Lower leg skin (tissue), 4 donors: ENCODE results near the gene TBC1D7. TPM values are rescaled to one million over a fixed set of nuclear protein-coding genes. Genes with fewer than 3 reads are reported as not detected.

Source experiments
- DNase-seq, 2 donors: peaks; one replicate each; pipeline ENCODE4 v3.0.0-alpha.2; 2019; ENCODE audit warnings: low spot score in 2 of 2
- H3K4me3 ChIP-seq: fragments of 200-600 bp; sonication (generic); 2 replicates; pipeline ENCODE4 v1.5.1; 2017; ENCODE audit warnings: mild to moderate bottlenecking, low read depth; ENCODE audit not compliant: poor library complexity, severe bottlenecking
- CTCF ChIP-seq, 3 donors: fragments of 450-650 bp; IDR thresholded peaks; one replicate each; pipeline ENCODE4 v1.5.1; 2016; ENCODE audit warnings: antibody characterized with exemption in 3 of 3, mild to moderate bottlenecking in 3 of 3, moderate library complexity in 2 of 3
- POLR2A ChIP-seq, 2 donors: fragments of 450-650 bp; IDR thresholded peaks; one replicate each; pipeline ENCODE4 v1.6.1; 2016 to 2017; ENCODE audit warnings: antibody characterized with exemption in 2 of 2, mild to moderate bottlenecking in 1 of 2, moderate library complexity in 1 of 2
- WGBS, 2 donors: methylation state at CpG; one replicate each; pipeline ENCODE4 v1.1.5; 2018; 5-methylcytosine and 5-hydroxymethylcytosine counted together
- intact Hi-C: fragments of 100-400 bp; cut with DNase I; formaldehyde crosslinking; loops from one replicate; pipeline ENCODE4 v1.15.0; 2023; ENCODE audit warnings: low total_unique reads
- total RNA-seq, 4 donors: library from RNA; depleted of rRNA; stranded (reverse); fragments of >200 nt; gene quantifications; one replicate each; pipeline ENCODE4 v1.1.0, GENCODE V29; 2016

The TBC1D7 gene
- total RNA-seq, 4 donors from 2014 or later: 8.2 to 15.7 (median 14.3) TPM

- intact Hi-C loops: no loop called here
- no peak for TF ChIP-seq CTCF (IDR thresholded peaks at IDR 0.05)
- TF ChIP-seq POLR2A (IDR thresholded peaks at IDR 0.05): no peak
- no peak overlapping the region for H3K4me3 ChIP-seq
- DNase-seq: peak in 1 of 2 donors; percentile 43
- 82% methylated on average over 2 of the region's 2 CpGs for WGBS, 2 donors
Measured at GRCh38 chr6:13267142-13267651, 61.1 kb downstream of the TBC1D7 start.

- no peak overlapping the region for H3K4me3 ChIP-seq
- intact Hi-C loops: no loop called here
- TF ChIP-seq POLR2A (IDR thresholded peaks at IDR 0.05): no peak
- WGBS, 2 donors: 90 to 91% methylated on average over 6 of the region's 6 CpGs
- peak in 1 of 2 donors; percentile 20 for DNase-seq
Measured at GRCh38 chr6:13263669-13264068, 64.7 kb downstream of the TBC1D7 start.

GRCh38 chr6:13262302-13263230 is 65.8 kb downstream of the TBC1D7 start:
- H3K4me3 ChIP-seq: no peak overlapping the region
- 42 to 52% methylated on average over 1 of the region's 1 CpG for WGBS, 2 donors
- TF ChIP-seq CTCF (IDR thresholded peaks at IDR 0.05) (no peak), POLR2A (IDR thresholded peaks at IDR 0.05) (no peak)
- intact Hi-C loops: no loop called here
- peak in 1 of 2 donors; percentile 2 for DNase-seq

DNA sequence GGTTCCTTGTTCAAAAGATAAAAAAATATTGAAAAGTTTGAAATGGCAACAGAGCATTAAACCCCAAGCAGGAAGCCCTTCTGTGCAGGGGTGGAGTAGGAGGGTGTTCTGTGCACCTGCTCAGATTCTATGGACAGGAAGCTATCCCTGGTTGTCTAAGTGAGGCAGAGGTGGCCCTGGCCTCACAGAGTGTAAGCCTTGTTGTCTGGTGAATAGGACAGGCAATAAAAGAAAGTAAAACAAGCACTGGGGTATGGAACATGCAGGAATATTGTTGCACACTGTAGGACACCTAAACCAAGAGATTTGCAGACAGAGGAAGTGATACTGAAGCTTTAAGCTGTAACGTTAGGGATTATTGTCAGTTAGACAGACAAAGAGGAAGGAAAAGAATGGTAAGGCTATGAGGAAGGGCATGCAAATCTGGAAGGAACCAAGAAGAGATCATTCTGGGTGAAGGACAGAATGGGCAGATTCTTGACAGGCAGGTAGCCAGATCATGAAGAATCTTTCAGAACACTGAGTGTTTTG is 66.8 kb downstream of the TBC1D7 start:
- TF ChIP-seq CTCF (IDR thresholded peaks at IDR 0.05) (no peak), POLR2A (IDR thresholded peaks at IDR 0.05) (no peak)
- peak in 1 of 2 donors; percentile 43 for DNase-seq
- intact Hi-C loops: no loop called here
- WGBS, 2 donors: 58 to 82% methylated on average over 1 of the region's 1 CpG
- H3K4me3 ChIP-seq: no peak overlapping the region

DNA sequence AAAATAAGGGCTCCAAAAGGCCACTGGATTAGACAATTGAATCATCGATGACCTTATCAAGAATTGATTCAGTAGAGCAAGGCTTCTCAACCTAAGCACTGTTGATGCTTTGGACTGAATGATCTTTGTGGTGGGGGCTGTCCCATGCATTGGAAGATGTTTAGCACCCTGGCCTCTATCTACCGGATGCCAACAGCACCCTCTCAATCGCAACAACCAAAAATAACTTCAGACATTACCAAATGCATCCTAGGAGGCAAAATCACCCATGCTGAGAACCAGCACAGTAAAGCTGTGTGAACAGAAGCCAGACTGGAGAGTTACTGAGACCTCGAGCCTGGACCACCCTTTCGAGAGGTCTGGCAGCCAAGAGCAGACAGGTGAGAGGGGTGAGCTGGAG is 67.5 kb downstream of the TBC1D7 start:
- 94 to 98% methylated on average over 5 of the region's 5 CpGs for WGBS, 2 donors
- no peak overlapping the region for H3K4me3 ChIP-seq
- no peak for TF ChIP-seq POLR2A (IDR thresholded peaks at IDR 0.05)
- TF ChIP-seq CTCF (IDR thresholded peaks at IDR 0.05): no peak
- intact Hi-C loops: no loop called here
- DNase-seq: peak in 1 of 2 donors; percentile 3

GRCh38 chr6:13260101-13260598 is 68.2 kb downstream of the TBC1D7 start:
- intact Hi-C loops: no loop called here
- H3K4me3 ChIP-seq: no peak overlapping the region
- TF ChIP-seq POLR2A (IDR thresholded peaks at IDR 0.05) (no peak), CTCF (IDR thresholded peaks at IDR 0.05) (no peak)
- peak in 1 of 2 donors; percentile 8 for DNase-seq
- WGBS, 2 donors: 90 to 98% methylated on average over 7 of the region's 7 CpGs
